Muscle of arm (tissue), 12 donors: Measurements from ENCODE around the gene TSPO. TPM values are rescaled to one million over a fixed set of nuclear protein-coding genes. Genes with fewer than 3 reads are reported as not detected.

ENCODE experiments used
- DNase-seq: peaks from one replicate; pipeline ENCODE4 v3.0.0-alpha.2; 2013
- polyA plus RNA-seq, 12 donors: library from polyadenylated mRNA; unstranded; fragments of 120-200 nt; gene quantifications; one replicate each; pipeline ENCODE4 v1.2.1, GENCODE V29; 2013; ENCODE audit not compliant: insufficient read length in 12 of 12

Gene TSPO
- polyA plus RNA-seq, 12 donors: 40.3 to 105 (median 45.3) TPM; not detected in 1

GRCh38 chr22:43157874-43158546 lies 6.7 kb downstream of the TSPO start:
- no peak for DNase-seq

GRCh38 chr22:43158778-43159483 lies 7.6 kb downstream of the TSPO start:
- DNase-seq: no peak

GRCh38 chr22:43159484-43160178 lies 8.3 kb downstream of the TSPO start:
- no peak for DNase-seq

- DNase-seq: no peak
These were observed 9.3 kb downstream of the TSPO start for GRCh38 chr22:43160497-43161126.

GRCh38 chr22:43162412-43163150 lies 11.2 kb downstream of the TSPO start:
- no peak for DNase-seq

GRCh38 chr22:43163241-43163795 lies 12.0 kb downstream of the TSPO start:
- DNase-seq: no peak

GRCh38 chr22:43164636-43165035 lies 13.3 kb downstream of the TSPO start:
- no peak for DNase-seq

- DNase-seq: no peak
These were observed 15.0 kb downstream of the TSPO start for GRCh38 chr22:43166132-43166930.

- no peak for DNase-seq
These were observed 15.7 kb downstream of the TSPO start for GRCh38 chr22:43167001-43167589.

- no peak for DNase-seq
These were observed 17.3 kb downstream of the TSPO start for GRCh38 chr22:43168471-43169309.

GRCh38 chr22:43169310-43170130 lies 18.2 kb downstream of the TSPO start:
- no peak for DNase-seq

GRCh38 chr22:43170131-43170480 lies 18.7 kb downstream of the TSPO start:
- no peak for DNase-seq

GRCh38 chr22:43171019-43171491 lies 19.7 kb downstream of the TSPO start:
- DNase-seq: no peak

GRCh38 chr22:43171607-43172006 lies 20.2 kb downstream of the TSPO start:
- no peak for DNase-seq

- DNase-seq: no peak
These were observed 20.8 kb downstream of the TSPO start for GRCh38 chr22:43172191-43172590.

GRCh38 chr22:43173566-43173965 lies 22.2 kb downstream of the TSPO start:
- no peak for DNase-seq

GRCh38 chr22:43173976-43174720 lies 22.8 kb downstream of the TSPO start:
- DNase-seq: no peak
